Ammon's horn (tissue), 1 donor: ENCODE results near the gene EZR.
"Not testable (repeated sequence)": the region's sequence is repeated elsewhere in the genome, so short reads cannot be mapped to it uniquely, and the experiment has no call there.

ENCODE experiments used
- DNase-seq: peaks from one replicate; pipeline ENCODE4 v3.0.0-alpha.2; 2016; ENCODE audit warnings: low spot score

The EZR gene

DNA sequence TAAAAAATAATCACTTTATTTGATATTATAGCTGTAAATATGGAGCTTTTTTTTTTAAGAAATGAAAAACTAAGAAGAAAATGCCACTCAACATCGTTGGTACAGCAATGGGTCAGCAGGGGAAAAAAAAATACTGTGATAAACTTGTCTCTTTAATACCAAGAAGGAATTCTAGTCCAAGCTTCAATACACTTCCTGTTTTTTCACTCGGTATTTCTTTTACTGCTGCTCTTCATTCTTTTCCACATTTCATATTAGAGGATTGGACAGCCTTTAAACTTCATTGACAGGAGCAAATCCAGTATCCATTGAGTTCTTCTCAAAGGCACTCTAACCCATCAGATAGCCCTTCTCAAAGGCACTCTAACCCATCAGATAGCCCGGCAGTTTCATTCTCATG lies 22.2 kb upstream of the EZR start:
- no peak for DNase-seq

DNA sequence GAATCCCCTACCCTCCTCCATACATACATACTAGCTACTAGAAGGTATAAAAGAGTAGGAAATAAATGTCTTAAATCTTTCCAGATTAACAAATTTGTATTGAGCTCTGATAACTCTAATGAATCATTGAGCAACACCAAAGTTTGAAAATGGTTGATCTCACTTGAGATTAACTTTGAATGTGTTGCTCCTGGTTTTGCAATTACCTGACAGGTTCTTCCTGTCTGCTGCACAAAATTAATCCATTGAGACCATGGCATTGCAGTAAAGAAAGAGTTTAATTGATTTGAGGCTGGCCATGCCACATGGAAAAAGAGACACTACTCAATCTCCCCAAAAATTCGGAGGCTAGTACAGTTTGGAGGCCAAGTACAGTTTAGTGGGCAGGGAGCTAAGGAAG lies 21.3 kb upstream of the EZR start:
- DNase-seq = no peak

DNA sequence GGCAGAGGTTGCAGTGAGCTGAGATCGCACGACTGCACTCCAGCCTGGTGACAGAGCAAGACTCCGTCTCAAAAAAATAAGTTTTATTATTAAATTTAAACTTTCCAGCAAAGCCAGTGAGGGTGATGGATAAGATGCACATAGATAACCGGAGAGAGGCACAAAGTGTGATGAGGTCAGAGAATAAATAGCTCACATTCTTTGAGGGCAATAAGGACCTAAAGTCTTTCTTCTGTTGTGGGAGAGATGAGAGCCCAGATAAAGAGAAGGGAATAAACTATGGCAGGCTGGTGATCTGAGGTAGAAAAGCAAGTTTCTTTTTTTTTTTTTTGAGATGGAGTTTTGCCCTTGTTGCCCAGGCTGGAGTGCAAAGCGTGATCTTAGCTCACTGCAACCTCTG lies 20.6 kb upstream of the EZR start:
- no peak for DNase-seq

DNA sequence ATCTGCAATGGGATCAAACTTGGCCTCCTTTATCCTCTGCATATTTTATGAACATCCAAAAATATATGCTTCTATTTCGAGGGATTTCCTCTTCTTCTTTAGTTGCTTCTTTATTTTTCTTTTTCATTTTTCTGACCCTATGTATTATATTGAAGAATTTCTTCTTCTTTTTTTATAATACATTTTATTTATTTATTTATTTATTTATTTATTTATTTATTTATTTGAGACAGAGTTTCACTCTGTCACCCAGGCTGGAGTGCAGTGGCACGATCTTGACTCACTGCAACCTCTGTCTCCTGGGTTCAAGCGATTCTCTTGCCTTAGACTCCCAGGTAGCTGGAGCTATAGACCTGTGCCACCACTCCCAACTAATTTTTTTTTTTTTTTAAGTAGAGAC lies 19.6 kb upstream of the EZR start:
- DNase-seq = not testable (repeated sequence)

DNA sequence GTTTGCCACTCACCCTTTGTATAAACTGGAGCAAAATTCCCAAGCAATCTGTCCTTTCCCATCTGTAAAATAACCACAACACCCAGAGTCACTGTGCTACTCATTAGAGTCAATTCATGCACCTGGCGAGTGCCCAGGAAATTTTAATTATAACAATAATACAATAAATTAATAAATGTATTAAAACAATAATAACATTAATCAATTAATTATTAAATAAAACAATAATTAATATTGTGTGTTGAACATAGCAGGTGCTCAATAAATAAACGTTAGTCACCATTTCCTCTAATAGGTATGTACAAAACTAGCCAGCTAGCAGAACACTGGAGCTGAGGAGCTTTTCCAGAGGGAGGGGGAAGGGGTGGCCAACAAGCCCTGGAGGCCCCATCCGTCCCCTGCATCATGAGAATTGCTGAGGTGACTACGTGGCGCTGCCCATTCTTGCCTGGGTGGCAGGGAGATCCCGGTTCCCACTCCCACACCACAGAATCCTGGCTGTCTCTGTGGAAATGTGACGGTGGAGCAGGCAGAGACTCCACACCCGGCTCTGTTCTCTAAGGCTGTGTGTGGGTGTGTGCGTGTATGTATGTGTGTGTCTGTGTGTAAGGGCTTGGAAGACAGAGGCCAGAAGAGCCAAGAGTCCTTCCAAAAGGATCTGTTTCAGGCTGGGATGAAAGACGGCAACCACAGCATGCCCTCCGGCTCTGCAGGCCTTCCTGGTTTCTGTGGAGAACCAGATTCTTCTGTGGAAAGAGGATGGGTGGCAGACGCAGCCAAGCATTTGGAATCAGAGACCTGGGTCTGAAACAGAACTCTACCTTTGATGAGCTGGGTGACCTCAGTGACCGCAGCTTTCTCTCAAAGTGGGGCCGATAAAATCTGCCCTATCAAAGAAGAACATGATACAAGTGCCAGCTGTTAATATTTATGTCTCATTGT lies 18.8 kb upstream of the EZR start:
- DNase-seq = no peak

DNA sequence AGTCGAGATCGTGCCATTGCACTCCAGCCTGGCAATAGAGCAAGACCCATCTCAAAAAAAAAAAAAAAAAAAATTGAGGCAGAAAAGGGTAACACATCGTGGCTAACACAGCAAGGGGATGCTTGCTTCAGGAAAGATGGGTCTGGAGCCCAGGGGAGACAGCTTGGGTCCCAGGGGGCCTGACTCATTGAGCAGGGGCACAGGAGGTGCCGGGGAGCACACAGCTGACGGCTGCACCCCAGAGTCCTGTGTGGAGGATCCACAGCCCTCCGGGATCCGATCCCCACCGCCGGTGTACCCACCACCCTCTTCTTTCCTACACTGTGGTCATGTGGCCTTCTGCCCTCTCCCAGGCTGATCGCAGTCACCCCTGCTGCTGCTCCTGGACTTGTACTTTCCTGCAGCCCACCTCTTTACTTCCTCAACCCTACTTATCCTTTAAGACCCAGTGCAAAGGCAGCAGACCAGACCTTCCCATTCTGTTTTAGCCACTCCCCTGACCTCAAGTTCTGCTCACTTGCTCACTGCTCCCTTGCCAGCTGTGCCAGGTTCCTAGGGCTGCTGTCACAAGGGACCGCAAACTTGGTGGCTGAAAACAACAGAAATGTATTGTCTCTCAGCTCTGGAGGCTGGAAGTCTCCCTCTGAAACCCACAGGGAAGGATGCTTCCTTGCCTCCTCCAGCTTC lies 17.6 kb upstream of the EZR start:
- no peak for DNase-seq

DNA sequence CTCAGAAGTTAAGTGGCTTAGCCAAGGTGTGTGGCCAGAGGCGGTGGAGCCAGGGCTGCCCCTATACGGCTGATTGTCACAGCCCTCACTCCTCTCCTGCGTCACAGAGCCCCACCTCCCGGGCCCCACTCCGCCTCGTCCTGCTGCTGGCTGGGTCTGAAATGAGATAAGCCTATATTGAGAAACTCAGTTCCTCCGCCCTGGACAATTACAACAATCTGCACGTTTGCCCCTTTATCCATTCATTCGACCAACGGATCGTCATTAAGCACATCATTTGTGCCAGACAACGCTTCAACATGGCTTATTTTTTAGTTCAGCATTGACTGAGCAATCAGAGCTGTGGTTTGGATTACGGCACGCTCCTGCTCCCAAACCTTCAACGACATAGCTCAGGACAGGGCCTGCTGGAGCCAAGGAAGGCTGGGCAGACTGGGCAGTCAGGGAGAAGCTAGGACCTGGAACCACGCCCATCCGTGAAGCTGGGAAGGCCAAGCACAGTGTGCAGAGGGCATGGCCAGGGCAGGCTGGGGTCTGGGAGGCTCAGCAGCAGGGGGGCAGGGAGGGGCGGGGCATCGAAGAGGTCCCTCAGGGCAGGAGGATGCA lies 16.6 kb upstream of the EZR start:
- no peak for DNase-seq

DNA sequence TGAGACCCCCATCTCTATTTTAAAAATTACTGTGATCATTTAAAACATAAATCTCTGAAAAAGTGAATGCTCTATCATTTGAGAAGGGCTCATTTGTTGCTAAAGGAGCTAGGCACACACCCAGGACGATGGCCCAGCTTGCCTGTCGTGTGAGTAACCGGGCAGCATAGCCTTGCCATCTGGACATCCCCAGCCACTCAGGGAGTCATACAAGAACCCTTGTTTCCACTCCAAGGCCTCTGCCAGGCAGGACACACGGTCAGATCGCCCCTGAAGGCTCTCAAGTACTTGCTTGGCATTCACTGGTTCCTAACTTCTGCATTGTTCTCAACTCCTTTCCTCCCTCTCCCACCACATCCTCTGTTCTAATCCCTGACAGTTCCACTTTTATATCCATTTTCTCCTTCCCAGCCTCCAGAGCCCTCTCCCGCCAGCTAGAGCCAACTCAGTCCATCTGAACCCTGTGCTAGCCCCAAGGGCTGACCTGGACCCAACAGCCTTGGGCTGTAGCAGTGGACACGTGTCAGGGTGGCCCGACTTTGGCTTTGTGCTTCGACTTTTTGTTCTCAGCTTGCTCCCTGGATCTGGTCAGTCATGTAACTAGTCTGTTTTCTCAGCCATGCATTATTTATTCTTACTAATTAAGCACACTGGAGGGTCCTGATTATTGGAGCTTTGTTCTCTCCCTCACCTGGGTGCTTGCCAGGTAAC lies 15.7 kb upstream of the EZR start:
- no peak for DNase-seq

DNA sequence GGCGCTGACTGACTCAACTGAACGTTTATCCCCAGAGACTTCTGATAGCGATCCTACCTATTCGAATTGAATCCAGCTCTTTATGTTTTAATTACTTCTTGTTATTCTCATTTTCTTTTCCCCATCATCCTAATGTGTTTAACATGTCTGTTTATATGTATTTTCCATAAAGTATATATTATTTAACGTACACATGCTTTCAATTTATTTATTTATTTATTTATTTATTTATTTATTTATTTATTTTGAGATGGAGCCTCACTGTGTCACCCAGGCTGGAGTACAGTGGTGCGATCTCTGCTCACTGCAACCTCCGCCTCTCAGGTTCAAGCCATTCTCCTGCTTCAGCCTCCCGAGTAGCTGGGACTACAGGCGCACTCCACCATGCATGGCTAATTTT lies 13.6 kb upstream of the EZR start:
- DNase-seq = not testable (repeated sequence)

DNA sequence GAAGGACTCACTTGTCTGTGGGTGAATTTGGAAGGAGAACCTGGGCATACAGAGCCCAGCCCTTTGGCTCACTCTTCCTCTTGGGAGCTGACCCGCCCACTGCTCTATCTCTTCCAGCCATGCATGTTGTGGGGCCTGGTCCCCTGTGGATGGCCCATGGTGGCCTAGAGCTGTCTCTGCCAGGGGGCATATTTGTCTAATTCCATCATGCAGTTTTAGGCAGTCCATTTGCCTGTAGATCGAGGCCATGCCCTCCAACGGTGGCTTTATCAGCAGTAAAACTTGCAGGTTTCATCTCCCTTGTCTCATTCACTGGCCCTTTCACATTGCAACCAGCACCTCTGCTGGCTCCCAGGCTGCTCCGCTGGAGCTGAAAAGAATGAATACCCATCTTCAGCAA lies 12.9 kb upstream of the EZR start:
- DNase-seq = no peak

DNA sequence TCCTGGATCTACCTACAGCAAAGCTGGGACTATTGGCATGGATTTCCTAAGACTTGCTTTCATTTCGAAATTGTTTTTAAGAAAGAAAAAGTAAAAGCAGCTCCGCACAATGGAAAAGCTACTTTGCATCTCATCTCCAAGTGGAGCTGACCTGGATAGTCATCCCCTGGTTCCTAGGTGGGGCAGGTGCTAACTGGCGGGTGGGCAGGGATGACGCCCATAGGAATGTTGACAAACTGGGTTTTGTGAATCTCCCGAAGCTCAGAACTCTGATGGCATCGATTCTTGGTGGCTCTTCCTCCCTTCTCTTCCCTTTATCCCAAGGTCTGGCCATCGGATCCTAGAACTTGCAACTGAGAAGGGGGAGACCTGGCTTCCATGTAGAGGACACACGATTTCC lies 12.4 kb upstream of the EZR start:
- DNase-seq = no peak

DNA sequence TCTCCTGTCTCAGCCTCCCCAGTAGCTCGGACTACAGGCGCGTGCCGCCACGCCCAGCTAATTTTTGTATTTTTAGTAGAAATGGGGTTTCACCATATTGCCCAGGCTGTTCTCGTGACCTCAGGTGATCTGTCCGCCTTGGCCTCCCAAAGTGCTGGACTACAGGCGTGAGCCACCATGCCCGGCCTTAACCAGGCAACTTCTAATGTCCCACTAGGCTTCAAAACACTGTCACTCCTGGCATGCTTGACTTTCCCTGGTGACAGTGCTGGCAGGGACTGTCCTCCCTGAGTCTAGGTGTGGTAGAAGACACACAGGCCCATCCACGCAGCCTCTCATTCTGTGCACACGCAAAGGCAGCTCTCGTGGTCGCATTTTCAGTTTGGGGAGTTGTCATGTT lies 11.6 kb upstream of the EZR start:
- DNase-seq = no peak

DNA sequence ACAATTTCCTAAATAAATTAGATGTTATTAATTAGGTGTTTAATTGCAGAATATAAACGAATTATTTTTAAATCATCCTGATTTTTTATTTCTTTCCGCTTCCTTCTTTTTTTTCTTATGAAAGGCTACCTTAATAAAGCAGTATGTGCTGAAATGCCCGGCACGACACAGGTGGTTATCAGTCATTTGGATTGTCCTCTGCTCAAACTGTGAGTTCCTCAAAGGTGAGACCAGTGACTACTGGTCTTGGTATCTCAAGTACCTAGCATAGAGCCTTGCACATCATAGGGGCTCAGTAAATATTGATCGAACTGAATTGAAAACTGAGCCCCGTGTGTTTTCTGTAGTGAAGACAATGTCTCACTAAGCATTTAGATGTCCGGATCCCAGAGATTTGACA lies 9.6 kb upstream of the EZR start:
- no peak for DNase-seq

DNA sequence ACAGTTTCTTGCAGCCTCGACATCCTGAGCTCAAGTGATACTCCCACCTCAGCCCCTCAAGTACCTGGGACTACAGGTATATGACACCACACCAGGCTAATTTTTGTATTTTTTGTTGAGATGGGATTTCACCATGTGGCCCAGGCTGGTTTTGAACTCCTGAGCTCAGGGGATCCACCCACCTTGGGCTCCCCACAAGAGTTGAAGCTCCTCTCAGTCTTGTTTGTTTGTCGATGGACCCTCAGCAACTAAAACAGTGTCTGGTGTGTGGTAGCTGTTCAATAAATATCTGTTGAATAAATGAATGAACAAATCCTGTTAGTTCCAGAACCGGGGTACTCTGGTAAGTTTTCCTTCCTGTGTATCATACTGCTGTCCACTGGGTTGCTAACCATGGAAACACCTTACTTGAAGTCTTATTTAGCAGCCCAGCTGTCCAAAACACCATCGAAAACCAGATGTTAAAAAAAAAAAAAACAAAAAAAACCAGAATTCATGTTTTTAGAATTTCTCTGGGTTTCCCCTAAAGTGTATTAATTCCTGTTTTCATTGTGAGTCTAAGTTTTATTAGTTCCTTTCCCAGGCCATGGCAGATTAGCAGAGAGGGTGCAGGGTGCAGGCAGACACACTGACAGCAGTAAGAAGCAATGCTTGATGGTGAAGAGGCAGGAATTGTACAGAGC lies 7.8 kb upstream of the EZR start:
- DNase-seq = no peak

DNA sequence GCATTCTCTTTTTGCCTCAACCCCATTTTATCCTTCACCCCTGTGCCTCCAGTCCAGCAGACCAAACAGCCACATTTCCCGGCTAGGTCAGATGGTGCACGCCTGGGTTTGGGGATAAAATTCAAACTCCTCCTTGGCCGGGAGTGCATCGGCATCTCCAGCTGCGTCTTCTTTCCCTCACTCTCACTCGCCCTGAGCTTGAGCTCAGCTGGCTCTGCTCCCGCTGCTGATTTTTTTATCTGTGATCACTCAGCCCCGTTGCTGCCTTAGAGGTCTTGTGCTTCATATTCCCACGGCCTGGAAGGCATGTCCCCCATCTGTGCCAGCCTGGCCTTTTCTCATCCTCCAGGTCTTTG lies 6.8 kb upstream of the EZR start:
- no peak for DNase-seq

DNA sequence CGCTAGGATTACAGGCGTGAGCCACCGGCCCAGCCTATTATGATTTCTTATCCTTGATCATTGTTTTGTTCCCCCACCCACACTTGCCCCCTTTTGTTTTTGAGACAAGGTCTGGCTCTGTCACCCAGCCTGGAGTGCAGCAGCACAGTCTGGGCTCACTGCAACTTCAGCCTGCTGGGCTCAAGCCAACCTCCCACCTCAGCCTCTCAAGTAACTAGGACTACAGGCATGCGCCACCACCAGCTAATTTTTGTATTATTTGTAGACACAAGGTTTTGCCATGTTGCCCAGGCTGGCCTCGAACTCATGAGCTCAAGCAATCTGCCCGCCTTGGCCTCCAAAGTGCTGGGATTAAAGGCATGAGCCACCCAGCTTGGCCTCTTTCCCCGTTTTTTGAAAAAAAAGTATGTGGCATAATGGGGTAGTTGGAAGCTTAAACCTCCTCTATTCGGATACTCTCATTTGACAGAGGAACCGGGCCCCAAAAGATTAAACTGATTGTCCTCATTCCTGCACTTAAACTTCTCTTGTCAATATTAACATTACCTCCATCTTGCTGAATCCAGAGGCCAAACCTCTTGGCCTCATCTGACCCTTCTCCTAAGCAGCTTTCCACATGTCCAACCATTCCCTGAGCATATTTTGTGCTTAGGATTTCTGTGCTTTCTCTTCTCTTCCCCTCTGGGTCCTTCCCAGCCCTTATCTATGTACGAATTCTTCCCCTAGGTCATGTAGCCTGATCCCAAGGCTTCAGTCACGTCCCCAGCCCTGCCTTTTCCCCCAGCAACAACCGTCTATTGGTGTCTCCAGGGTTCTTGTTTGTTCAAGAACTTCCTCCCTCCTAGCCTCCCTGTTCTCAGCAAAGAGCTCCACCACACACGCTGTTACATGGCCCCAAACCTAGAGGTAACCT lies 6.1 kb upstream of the EZR start:
- no peak for DNase-seq

DNA sequence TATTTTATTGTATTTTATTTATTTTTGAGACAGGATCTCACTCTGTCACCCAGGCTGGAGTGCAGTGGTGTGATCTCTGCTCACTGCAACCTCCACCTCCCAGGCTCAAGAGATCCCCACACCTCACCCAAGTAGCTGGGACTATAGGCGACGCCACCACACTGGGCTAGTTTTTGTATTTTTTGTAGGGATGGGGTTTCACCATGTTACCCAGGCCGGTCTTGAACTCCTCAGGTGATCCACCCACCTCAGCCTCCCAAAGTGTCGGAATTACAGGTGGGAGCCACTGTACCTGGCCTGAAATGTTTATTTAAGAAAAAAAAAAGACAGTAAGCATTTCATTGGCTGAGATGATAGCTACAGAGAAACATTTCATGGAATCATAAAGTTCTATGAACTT lies 4.4 kb upstream of the EZR start:
- not testable (repeated sequence) for DNase-seq

DNA sequence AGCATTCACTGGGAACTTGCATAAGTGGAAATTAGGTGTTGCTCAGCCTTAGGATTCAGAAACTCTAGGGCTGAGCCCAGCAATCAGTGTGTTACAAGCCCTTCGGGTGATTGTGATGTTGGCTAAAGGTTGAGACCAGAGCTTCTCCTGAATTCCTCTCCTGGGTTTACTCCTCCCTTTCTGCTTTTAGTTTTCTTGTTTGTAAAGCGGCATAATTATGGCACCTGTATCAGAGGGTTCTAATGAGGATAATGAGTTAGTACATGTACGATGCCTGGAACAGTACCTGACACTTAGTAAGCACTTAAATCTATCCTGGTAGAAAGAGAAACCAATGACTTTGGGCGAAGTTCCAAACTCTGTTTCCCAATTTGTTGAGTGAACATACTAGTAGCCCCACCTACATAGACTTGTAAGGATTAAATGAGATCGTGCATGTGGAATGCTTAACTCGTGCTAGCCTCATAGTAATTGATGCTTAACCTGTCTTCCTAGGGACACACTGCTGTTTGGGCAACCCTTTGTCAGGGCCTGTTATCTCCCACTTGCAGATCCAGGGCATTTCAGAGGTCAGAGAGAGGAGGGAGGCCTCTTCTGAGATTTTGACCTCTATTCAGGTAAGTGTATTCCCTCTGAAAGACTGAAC lies 932 bp upstream of the EZR start:
- DNase-seq = no peak

DNA sequence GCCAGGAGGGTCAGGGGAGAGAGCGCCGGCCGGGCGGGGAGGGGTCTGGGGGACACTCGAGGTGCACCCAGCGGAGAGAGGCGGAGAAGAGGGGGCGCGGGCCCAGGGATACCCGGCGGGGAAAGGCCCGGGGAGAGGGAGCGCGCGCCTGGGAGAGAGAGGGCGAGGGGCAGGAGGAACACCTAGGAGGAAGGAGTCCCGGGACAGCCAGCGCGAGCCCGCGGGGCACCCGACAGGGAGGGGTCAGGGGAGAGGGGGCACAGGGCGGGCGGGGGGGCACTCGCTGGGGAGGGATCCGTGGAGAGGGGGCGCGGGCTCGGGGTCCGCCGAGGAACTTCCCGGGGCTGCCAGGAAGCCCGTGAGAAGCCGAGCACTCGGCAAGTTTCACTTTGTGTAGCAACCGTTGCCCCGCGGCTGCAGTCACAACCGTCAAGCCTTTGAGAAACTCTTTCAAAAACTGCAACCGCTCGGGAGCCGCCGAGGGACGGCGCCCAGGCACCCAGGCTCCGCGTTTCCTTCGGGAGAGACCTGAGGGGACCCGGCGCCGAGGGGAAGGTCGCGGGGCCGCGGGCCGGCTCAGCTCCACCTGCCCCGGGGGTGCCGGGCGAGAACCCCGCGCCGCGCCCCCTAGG lies 471 bp downstream of the EZR start:
- DNase-seq = peak; percentile 46
